Measurements from ENCODE around the gene PCDHGA1.

Gene PCDHGA1

GRCh38 chr5:141437221-141437620, 106.9 kb downstream of the PCDHGA1 start:
- TF ChIP-seq, protein P1, sequence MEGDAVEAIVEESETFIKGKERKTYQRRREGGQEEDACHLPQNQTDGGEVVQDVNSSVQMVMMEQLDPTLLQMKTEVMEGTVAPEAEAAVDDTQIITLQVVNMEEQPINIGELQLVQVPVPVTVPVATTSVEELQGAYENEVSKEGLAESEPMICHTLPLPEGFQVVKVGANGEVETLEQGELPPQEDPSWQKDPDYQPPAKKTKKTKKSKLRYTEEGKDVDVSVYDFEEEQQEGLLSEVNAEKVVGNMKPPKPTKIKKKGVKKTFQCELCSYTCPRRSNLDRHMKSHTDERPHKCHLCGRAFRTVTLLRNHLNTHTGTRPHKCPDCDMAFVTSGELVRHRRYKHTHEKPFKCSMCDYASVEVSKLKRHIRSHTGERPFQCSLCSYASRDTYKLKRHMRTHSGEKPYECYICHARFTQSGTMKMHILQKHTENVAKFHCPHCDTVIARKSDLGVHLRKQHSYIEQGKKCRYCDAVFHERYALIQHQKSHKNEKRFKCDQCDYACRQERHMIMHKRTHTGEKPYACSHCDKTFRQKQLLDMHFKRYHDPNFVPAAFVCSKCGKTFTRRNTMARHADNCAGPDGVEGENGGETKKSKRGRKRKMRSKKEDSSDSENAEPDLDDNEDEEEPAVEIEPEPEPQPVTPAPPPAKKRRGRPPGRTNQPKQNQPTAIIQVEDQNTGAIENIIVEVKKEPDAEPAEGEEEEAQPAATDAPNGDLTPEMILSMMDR (IDR thresholded peaks at IDR 0.05): no peak

DNA sequence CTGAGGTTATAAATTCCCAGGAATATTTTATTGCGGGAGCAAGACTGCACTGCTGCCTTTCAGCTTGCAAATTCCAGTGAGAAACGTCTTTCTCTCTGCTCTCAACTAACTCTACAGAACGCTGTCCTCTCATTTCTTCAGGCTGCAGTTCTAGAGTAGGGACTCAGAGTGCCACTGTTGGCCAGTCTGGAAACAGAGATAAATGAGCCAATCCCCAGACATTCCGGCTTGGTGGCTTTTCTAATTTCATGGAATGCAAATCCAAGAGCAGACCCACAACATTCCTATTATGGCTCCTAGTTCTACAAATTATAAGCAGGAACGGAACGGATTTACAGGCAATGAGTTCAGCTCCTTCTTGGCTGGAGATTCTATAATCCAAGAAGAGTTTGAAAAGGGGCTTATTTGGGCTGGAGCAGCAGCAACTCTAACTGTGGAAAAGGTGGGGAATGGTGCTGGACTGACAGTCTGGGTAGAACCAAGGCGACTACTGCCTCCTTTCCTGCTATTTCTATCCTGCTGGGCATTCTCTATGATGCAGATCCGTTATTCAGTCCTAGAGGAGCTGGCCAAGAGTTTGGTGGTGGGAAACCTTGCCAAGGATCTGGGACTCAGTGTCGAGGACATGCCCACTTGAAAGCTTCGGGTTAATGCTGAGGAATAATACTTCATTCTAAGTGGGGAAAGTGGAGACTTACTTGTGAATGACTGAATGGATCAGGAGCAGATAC, 109.3 kb downstream of the PCDHGA1 start:
- TF ChIP-seq, protein P1 (IDR thresholded peaks at IDR 0.05): no peak

GRCh38 chr5:141440341-141440740, 110.0 kb downstream of the PCDHGA1 start:
- TF ChIP-seq, protein P1 (IDR thresholded peaks at IDR 0.05): no peak

GRCh38 chr5:141441571-141442170, 111.4 kb downstream of the PCDHGA1 start:
- TF ChIP-seq, protein P1 (IDR thresholded peaks at IDR 0.05): no peak

DNA sequence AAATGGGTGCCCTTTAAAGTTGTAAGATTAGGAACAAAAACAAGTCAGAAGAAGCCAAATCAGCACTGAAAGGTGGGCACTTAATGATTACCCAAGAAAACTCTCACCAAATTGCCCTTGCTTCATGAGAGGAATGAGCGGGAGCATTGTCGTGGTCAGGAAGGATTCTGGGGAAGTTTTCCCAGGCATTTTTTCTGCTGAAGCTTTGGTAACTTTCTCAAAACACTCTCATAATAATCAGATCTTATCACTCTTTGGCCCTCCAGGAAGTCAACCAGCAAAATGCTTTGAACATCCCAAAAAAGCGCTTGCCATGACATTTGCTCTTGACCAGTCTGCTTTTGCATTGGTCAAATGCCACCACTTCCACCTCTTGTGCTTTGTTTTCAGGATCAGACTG, 135.0 kb downstream of the PCDHGA1 start:
- TF ChIP-seq, protein P1 (IDR thresholded peaks at IDR 0.05): no peak

DNA sequence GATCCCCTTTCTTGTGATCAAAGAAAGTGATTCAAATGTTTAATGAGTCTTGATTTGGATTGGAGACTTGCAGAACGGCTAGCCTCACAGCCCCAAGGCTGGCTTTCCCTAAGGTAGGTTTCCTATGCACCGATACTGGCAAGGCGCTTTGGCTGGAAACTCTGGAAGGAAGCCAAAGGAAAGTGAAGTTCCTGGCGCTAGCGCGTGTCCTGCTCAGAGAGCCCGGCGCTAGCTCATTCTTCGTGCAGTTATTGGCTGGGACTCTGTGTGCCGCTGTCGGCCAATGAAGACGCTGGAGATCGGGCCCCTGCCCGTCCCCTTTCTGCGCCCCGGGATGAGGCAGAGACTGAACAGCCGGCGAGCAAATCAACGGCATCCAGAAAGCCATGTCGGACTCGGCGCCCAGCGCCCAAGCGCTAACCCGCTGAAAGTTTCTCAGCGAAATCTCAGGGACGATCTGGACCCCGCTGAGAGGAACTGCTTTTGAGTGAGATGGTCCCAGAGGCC, 145.4 kb downstream of the PCDHGA1 start, which contains the start of gene PCDHGC3:
Gene PCDHGC3 (plus strand): TSS at position 342 of the 507 bp plus-strand sequence. CDS start 151 bp downstream, at position 493.
- TF ChIP-seq, protein P1 (IDR thresholded peaks at IDR 0.05): no peak

GRCh38 chr5:141476132-141476911, 146.0 kb downstream of the PCDHGA1 start:
- TF ChIP-seq, protein P1 (IDR thresholded peaks at IDR 0.05): no peak

Measured in LNCAP (cell line).